HepG2 (cell line): ENCODE results near the gene CRIM1.
A peak's percentile ranks its signal among the peaks of the same experiment; 100 is the strongest.

Experiments
- EP300 ChIP-seq, 3 experiments: sonication (generic) in 1 of 3; formaldehyde crosslinking in 1 of 3; IDR thresholded peaks; 2 replicates each; pipeline versions ENCODE4 v1.5.1 to v1.6.1; 2011 to 2020; ENCODE audit warnings: low read depth in 2 of 3, low read length in 2 of 3, borderline replicate concordance in 1 of 3, improper control_type of control experiment in 1 of 3, mild to moderate bottlenecking in 1 of 3, missing genetic modification reagents in 1 of 3, moderate library complexity in 1 of 3
- FOXJ3 ChIP-seq: sonication (generic); formaldehyde crosslinking; IDR thresholded peaks from 2 replicates; pipeline ENCODE4 v1.4.0; 2020; ENCODE audit warnings: missing genetic modification reagents, mild to moderate bottlenecking, borderline replicate concordance
- KLF16 ChIP-seq, 2 experiments: sonication (generic) in 1 of 2; formaldehyde crosslinking in 1 of 2; IDR thresholded peaks; 2 replicates each; pipeline versions ENCODE4 v1.6.1 to v1.8.0; 2016 to 2023; ENCODE audit warnings: missing genetic modification reagents in 2 of 2, missing compliant biosample characterization in 1 of 2
- ZFAT ChIP-seq: sonication (generic); formaldehyde crosslinking; conservative IDR thresholded peaks from 2 replicates; pipeline ENCODE4 v1.8.1; 2023; ENCODE audit warnings: missing genetic modification reagents, inconsistent platforms
- ZKSCAN5 ChIP-seq: sonication (generic); formaldehyde crosslinking; IDR thresholded peaks from 2 replicates; pipeline ENCODE4 v1.5.1; 2020; ENCODE audit warnings: mild to moderate bottlenecking, missing genetic modification reagents
- ZNF572 ChIP-seq: sonication (generic); formaldehyde crosslinking; IDR thresholded peaks from 2 replicates; pipeline ENCODE4 v1.5.1; 2020; ENCODE audit warnings: mild to moderate bottlenecking, missing genetic modification reagents
- TF ChIP-seq, protein P1 (sequence below): sonication (generic); formaldehyde crosslinking; IDR thresholded peaks from 2 replicates; pipeline ENCODE4 v1.4.0; 2020; ENCODE audit warnings: missing genetic modification reagents, mild to moderate bottlenecking, borderline replicate concordance

DNA sequence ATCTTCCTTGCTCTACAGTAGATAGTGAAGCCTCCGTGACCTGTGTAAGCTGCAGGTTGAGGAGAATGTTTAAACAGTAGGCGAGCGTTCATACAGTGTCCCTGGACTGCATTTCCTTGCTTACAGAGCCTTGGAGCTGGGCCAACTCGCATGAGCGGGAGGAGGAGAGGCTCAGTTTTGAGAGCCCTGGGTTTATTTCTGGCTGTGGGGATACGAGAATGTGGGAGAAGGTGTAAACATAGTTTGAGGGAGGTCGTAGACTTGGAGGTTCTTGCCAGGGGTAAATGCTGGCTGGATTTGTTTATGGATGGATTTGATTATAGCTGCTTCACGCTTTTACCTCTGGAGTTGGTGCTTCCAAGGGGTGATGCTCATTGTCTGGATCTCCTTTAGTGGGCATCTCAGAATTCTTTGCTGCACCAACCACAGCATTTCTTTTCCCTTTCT lies 20.8 kb downstream of the CRIM1 start:
- TF ChIP-seq ZNF572 (CRISPR knock-in tag) (no peak), EP300 (IDR thresholded peaks at IDR 0.05; ENCODE audit: low read depth in 2 of 2, low read length in 2 of 2) (peak in 1 of 2 experiments; percentile 74; a peak in 2 of 4 replicates), EP300 (CRISPR knock-in tag; IDR thresholded peaks at IDR 0.05; ENCODE audit: borderline replicate concordance) (no peak), ZFAT (CRISPR knock-in tag) (no peak), FOXJ3 (CRISPR knock-in tag) (no peak), ZKSCAN5 (CRISPR knock-in tag) (no peak), KLF16 (CRISPR knock-in tag; IDR thresholded peaks at IDR 0.05) (no peak)
- TF ChIP-seq, protein P1, sequence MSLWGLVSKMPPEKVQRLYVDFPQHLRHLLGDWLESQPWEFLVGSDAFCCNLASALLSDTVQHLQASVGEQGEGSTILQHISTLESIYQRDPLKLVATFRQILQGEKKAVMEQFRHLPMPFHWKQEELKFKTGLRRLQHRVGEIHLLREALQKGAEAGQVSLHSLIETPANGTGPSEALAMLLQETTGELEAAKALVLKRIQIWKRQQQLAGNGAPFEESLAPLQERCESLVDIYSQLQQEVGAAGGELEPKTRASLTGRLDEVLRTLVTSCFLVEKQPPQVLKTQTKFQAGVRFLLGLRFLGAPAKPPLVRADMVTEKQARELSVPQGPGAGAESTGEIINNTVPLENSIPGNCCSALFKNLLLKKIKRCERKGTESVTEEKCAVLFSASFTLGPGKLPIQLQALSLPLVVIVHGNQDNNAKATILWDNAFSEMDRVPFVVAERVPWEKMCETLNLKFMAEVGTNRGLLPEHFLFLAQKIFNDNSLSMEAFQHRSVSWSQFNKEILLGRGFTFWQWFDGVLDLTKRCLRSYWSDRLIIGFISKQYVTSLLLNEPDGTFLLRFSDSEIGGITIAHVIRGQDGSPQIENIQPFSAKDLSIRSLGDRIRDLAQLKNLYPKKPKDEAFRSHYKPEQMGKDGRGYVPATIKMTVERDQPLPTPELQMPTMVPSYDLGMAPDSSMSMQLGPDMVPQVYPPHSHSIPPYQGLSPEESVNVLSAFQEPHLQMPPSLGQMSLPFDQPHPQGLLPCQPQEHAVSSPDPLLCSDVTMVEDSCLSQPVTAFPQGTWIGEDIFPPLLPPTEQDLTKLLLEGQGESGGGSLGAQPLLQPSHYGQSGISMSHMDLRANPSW (CRISPR knock-in tag): no peak
